Erythroblast (primary cell): Measurements from ENCODE around the gene P2RX7.

ENCODE experiments used
- GATA1 ChIP-seq: IDR thresholded peaks from 2 replicates; pipeline ENCODE4 v1.6.1; 2011; ENCODE audit warnings: low read depth, mild to moderate bottlenecking, control low read depth, low read length, moderate library complexity
- POLR2A ChIP-seq: IDR thresholded peaks from 2 replicates; pipeline ENCODE4 v1.6.1; 2011; ENCODE audit warnings: mild to moderate bottlenecking, low read length

- TF ChIP-seq POLR2A, result no peak
- no peak for TF ChIP-seq GATA1
These were observed 57.9 kb downstream of the P2RX7 start for GRCh38 chr12:121190523-121191031.
